GM12878 (cell line): Measurements from ENCODE around the gene AOPEP. TPM values are rescaled to one million over a fixed set of nuclear protein-coding genes. Genes with fewer than 3 reads are reported as not detected.

ENCODE experiments used
- CEBPB ChIP-seq, 2 experiments: fragments of 150-350 bp in 1 of 2; IDR thresholded peaks; 2 replicates each; pipeline ENCODE4 v1.6.1; 2012 to 2014; ENCODE audit warnings: low read depth in 2 of 2, low read length in 2 of 2, borderline replicate concordance in 1 of 2, inconsistent platforms in 1 of 2
- DPF2 ChIP-seq: fragments of 450-650 bp; IDR thresholded peaks from 2 replicates; pipeline ENCODE4 v1.6.1; 2017; ENCODE audit warnings: mild to moderate bottlenecking
- FOS ChIP-seq: IDR thresholded peaks from 3 replicates; pipeline ENCODE4 v1.6.1; 2011; ENCODE audit warnings: borderline replicate concordance; ENCODE audit not compliant: insufficient read length; ENCODE audit errors: extremely low read depth
- NR2F1 ChIP-seq: fragments of 450-650 bp; conservative IDR thresholded peaks from 2 replicates; pipeline ENCODE4 v1.6.1; 2017; ENCODE audit warnings: mild to moderate bottlenecking
- RAD51 ChIP-seq: fragments of 450-650 bp; IDR thresholded peaks from 2 replicates; pipeline ENCODE4 v1.6.1; 2016; ENCODE audit warnings: moderate library complexity, mild to moderate bottlenecking, inconsistent platforms
- RBBP5 ChIP-seq: fragments of 200-600 bp; sonication (generic); conservative IDR thresholded peaks from 2 replicates; pipeline ENCODE4 v1.6.1; 2016
- SIX5 ChIP-seq: IDR thresholded peaks from 2 replicates; pipeline ENCODE4 v1.6.1; 2011; ENCODE audit warnings: mild to moderate bottlenecking, low read depth, low read length, moderate library complexity; ENCODE audit not compliant: severe bottlenecking
- SP1 ChIP-seq: IDR thresholded peaks from one replicate; pipeline ENCODE4 v1.6.1; 2011; ENCODE audit warnings: low read depth, low read length
- SPI1 ChIP-seq: IDR thresholded peaks from 2 replicates; pipeline ENCODE4 v1.6.1; 2011; ENCODE audit warnings: low read depth, mild to moderate bottlenecking, low read length, moderate library complexity, borderline replicate concordance; ENCODE audit not compliant: insufficient read depth
- STAT3 ChIP-seq: IDR thresholded peaks from 2 replicates; pipeline ENCODE4 v1.6.1; 2011; ENCODE audit warnings: low read depth, low read length, improper control_type of control experiment
- SUZ12 ChIP-seq: fragments of 200-600 bp; sonication (generic); IDR thresholded peaks from one replicate; pipeline ENCODE4 v1.6.1; 2018; ENCODE audit warnings: antibody characterized with exemption, mild to moderate bottlenecking; ENCODE audit not compliant: unreplicated experiment
- ZZZ3 ChIP-seq: IDR thresholded peaks from 2 replicates; pipeline ENCODE4 v1.6.1; 2011; ENCODE audit warnings: low read depth; ENCODE audit not compliant: control insufficient read depth, insufficient read length
- polyA plus RNA-seq, 11 experiments: library from polyadenylated mRNA; depleted of rRNA in 4 of 11; unstranded in 6 of 11; stranded (reverse) in 5 of 11; fragments of >200 nt; fragmentation: Nextera tagmentation in 4 of 11; fragmentation: Illumina TruSeq in 1 of 11; extraction: Ambion mirVana in 4 of 11; extraction: Trizol in 1 of 11; gene quantifications; 1 replicate in 1 of 11; 2 replicates in 10 of 11; pipeline versions ENCODE4 v1.2.1 to v1.2.3, GENCODE V29; 2011 to 2016; ENCODE audit warnings: inconsistent platforms in 2 of 11, missing spikeins in 2 of 11, low read depth in 1 of 11
- total RNA-seq, 4 experiments: library from RNA; depleted of rRNA in 3 of 4; stranded (reverse); fragments of >200 nt in 3 of 4; fragmentation: Illumina TruSeq in 1 of 4; extraction: Trizol in 1 of 4; gene quantifications; 2 replicates each; pipeline versions ENCODE4 v1.2.1 to v1.2.3, GENCODE V29; 2013 to 2021
- TF ChIP-seq, protein P1 (sequence below): fragments of 450-650 bp; formaldehyde crosslinking; IDR thresholded peaks from 2 replicates; pipeline ENCODE4 v1.4.0; 2022; ENCODE audit warnings: mild to moderate bottlenecking, moderate library complexity
- TF ChIP-seq, protein P2 (sequence below): fragments of 450-650 bp; IDR thresholded peaks from 2 replicates; pipeline ENCODE4 v1.6.1; 2016; ENCODE audit warnings: mild to moderate bottlenecking
- TF ChIP-seq, protein P3 (sequence below): fragments of 450-650 bp; IDR thresholded peaks from 2 replicates; pipeline ENCODE4 v1.6.1; 2017; ENCODE audit warnings: borderline replicate concordance
- TF ChIP-seq, protein P4 (sequence below): fragments of 450-650 bp; IDR thresholded peaks from 2 replicates; pipeline ENCODE4 v1.6.1; 2017; ENCODE audit warnings: low read depth, mild to moderate bottlenecking, moderate library complexity
- TF ChIP-seq, protein P5 (sequence below): fragments of 450-650 bp; IDR thresholded peaks from 2 replicates; pipeline ENCODE4 v1.6.1; 2016; ENCODE audit warnings: mild to moderate bottlenecking
- TF ChIP-seq, protein P6 (sequence below): fragments of 450-650 bp; IDR thresholded peaks from 2 replicates; pipeline ENCODE4 v1.6.1; 2017; ENCODE audit warnings: mild to moderate bottlenecking

The AOPEP gene
- total and polyA plus RNA-seq, 10 of the 15 experiments (the other 5 are each of a cell fraction or from before 2014, with no cell fraction given), result 2.3 to 16.9 (median 10.1) TPM

DNA sequence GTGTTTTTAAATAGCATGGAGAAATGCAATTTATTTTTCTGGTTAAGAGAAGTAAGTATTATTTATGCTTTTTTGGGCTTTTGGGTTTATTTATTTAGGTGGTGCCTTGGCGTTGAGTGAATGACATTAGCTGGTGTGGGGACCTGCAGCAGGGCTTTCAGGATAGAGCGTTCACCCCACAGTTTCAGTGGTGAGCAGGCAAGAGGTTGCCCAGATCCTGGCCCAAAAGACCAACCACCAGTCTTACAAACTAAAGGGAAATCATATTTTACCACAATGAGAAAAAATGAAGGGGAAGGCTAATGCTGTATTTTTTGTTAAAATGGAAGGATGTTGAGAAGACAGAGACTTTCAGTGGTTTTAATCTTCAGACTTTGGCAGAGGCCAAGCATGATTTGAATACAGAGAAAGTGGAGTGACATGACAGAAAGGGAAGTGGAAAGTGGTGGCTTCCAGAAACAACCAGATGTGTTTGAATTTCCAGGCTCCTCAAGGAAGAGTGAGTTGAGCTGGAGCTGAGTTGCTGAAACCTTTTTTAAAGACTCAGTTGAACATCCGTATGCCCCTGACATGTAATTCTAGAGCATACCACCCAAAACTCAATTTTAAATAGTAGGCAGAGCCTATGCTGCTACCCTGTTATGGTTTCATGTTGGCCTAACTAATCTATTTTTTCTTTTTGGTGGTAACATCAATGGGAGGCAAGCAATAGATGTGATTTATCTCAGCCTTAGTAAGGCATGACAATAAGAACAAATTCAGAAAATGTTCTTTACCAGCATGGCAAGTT is 94.8 kb downstream of the AOPEP start (continued):
- TF ChIP-seq, protein P1, sequence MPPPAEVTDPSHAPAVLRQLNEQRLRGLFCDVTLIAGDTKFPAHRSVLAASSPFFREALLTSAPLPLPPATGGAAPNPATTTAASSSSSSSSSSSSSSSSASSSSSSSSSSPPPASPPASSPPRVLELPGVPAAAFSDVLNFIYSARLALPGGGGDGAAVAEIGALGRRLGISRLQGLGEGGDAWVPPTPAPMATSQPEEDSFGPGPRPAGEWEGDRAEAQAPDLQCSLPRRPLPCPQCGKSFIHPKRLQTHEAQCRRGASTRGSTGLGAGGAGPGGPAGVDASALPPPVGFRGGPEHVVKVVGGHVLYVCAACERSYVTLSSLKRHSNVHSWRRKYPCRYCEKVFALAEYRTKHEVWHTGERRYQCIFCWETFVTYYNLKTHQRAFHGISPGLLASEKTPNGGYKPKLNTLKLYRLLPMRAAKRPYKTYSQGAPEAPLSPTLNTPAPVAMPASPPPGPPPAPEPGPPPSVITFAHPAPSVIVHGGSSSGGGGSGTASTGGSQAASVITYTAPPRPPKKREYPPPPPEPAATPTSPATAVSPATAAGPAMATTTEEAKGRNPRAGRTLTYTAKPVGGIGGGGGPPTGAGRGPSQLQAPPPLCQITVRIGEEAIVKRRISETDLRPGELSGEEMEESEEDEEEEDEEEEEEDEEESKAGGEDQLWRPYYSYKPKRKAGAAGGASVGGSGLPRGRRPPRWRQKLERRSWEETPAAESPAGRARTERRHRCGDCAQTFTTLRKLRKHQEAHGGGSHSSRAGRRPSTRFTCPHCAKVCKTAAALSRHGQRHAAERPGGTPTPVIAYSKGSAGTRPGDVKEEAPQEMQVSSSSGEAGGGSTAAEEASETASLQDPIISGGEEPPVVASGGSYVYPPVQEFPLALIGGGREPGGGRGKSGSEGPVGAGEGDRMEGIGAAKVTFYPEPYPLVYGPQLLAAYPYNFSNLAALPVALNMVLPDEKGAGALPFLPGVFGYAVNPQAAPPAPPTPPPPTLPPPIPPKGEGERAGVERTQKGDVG, result no peak
- TF ChIP-seq DPF2 (peak; percentile 64), SUZ12 (no peak), STAT3 (no peak), SP1 (peak; percentile 6), ZZZ3 (no peak), FOS (no peak), CEBPB (IDR thresholded peaks at IDR 0.05; ENCODE audit: borderline replicate concordance in 1 of 2, low read depth in 2 of 2, low read length in 2 of 2) (no peak), RBBP5 (no peak), SPI1 (peak; percentile 95), SIX5 (no peak), RAD51 (no peak), NR2F1 (0 out of 2 replicates have a peak, but pooled peaks have one; percentile 16)
- TF ChIP-seq, protein P2, sequence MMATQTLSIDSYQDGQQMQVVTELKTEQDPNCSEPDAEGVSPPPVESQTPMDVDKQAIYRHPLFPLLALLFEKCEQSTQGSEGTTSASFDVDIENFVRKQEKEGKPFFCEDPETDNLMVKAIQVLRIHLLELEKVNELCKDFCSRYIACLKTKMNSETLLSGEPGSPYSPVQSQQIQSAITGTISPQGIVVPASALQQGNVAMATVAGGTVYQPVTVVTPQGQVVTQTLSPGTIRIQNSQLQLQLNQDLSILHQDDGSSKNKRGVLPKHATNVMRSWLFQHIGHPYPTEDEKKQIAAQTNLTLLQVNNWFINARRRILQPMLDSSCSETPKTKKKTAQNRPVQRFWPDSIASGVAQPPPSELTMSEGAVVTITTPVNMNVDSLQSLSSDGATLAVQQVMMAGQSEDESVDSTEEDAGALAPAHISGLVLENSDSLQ, result peak; percentile 90
- TF ChIP-seq, protein P3, sequence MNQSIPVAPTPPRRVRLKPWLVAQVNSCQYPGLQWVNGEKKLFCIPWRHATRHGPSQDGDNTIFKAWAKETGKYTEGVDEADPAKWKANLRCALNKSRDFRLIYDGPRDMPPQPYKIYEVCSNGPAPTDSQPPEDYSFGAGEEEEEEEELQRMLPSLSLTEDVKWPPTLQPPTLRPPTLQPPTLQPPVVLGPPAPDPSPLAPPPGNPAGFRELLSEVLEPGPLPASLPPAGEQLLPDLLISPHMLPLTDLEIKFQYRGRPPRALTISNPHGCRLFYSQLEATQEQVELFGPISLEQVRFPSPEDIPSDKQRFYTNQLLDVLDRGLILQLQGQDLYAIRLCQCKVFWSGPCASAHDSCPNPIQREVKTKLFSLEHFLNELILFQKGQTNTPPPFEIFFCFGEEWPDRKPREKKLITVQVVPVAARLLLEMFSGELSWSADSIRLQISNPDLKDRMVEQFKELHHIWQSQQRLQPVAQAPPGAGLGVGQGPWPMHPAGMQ, result no peak
- TF ChIP-seq, protein P4, sequence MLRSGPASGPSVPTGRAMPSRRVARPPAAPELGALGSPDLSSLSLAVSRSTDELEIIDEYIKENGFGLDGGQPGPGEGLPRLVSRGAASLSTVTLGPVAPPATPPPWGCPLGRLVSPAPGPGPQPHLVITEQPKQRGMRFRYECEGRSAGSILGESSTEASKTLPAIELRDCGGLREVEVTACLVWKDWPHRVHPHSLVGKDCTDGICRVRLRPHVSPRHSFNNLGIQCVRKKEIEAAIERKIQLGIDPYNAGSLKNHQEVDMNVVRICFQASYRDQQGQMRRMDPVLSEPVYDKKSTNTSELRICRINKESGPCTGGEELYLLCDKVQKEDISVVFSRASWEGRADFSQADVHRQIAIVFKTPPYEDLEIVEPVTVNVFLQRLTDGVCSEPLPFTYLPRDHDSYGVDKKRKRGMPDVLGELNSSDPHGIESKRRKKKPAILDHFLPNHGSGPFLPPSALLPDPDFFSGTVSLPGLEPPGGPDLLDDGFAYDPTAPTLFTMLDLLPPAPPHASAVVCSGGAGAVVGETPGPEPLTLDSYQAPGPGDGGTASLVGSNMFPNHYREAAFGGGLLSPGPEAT, result peak; percentile 72; the same call in 1 of the 2 replicates
- TF ChIP-seq, protein P5, sequence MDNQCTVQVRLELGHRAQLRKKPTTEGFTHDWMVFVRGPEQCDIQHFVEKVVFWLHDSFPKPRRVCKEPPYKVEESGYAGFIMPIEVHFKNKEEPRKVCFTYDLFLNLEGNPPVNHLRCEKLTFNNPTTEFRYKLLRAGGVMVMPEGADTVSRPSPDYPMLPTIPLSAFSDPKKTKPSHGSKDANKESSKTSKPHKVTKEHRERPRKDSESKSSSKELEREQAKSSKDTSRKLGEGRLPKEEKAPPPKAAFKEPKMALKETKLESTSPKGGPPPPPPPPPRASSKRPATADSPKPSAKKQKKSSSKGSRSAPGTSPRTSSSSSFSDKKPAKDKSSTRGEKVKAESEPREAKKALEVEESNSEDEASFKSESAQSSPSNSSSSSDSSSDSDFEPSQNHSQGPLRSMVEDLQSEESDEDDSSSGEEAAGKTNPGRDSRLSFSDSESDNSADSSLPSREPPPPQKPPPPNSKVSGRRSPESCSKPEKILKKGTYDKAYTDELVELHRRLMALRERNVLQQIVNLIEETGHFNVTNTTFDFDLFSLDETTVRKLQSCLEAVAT, result no peak
- TF ChIP-seq, protein P6, sequence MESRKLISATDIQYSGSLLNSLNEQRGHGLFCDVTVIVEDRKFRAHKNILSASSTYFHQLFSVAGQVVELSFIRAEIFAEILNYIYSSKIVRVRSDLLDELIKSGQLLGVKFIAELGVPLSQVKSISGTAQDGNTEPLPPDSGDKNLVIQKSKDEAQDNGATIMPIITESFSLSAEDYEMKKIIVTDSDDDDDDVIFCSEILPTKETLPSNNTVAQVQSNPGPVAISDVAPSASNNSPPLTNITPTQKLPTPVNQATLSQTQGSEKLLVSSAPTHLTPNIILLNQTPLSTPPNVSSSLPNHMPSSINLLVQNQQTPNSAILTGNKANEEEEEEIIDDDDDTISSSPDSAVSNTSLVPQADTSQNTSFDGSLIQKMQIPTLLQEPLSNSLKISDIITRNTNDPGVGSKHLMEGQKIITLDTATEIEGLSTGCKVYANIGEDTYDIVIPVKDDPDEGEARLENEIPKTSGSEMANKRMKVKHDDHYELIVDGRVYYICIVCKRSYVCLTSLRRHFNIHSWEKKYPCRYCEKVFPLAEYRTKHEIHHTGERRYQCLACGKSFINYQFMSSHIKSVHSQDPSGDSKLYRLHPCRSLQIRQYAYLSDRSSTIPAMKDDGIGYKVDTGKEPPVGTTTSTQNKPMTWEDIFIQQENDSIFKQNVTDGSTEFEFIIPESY, result no peak
